Memory B cell (primary cell): ENCODE data around the gene NHERF2.
"Not testable (repeated sequence)": the region's sequence is repeated elsewhere in the genome, so short reads cannot be mapped to it uniquely, and the experiment has no call there.

Source experiments
- ATAC-seq: fragments of 150-1000 bp; cut with Tn5 transposase; 2 replicates; pipeline ENCODE4 v1.10.0; 2021; ENCODE audit warnings: low read depth, mild to moderate bottlenecking, moderate library complexity
- DNase-seq, 2 donors: peaks; one replicate each; pipeline ENCODE4 v3.0.0; 2022; ENCODE audit warnings: low spot score in 2 of 2
- H3K27ac Mint-ChIP-seq: one replicate; pipeline ENCODE4 v1.8.0; 2022; ENCODE audit warnings: mild to moderate bottlenecking, moderate library complexity, mixed read lengths
- H3K27me3 Mint-ChIP-seq: one replicate; pipeline ENCODE4 v1.8.0; 2022; ENCODE audit warnings: mixed read lengths
- H3K36me3 Mint-ChIP-seq: one replicate; pipeline ENCODE4 v1.8.0; 2022; ENCODE audit warnings: mild to moderate bottlenecking, mixed read lengths
- H3K4me1 Mint-ChIP-seq: one replicate; pipeline ENCODE4 v1.8.0; 2022; ENCODE audit warnings: mixed read lengths
- H3K4me3 Mint-ChIP-seq: one replicate; pipeline ENCODE4 v1.8.0; 2022; ENCODE audit warnings: mild to moderate bottlenecking, moderate library complexity, mixed read lengths
- H3K9me3 Mint-ChIP-seq: one replicate; pipeline ENCODE4 v1.8.0; 2022; ENCODE audit warnings: mixed read lengths

NHERF2 gene

GRCh38 chr16:2007081-2007836 lies 19.4 kb upstream of the NHERF2 start:
- H3K27ac Mint-ChIP-seq, result peak overlapping the region; percentile 1
- H3K27me3 Mint-ChIP-seq, result no peaks in the 10 kb centered on the region
- H3K4me1 Mint-ChIP-seq, result peaks cover 36% of the 10 kb centered on the region
- no peaks in the 10 kb centered on the region for H3K9me3 Mint-ChIP-seq
- no peaks in the 10 kb centered on the region for H3K36me3 Mint-ChIP-seq
- peak overlapping the region; percentile 71 for H3K4me3 Mint-ChIP-seq
- no peak for DNase-seq
- ATAC-seq, result no peak

- DNase-seq (no peak), ATAC-seq (no peak)
- Mint-ChIP-seq H3K36me3 (no peaks in the 10 kb centered on the region), H3K4me1 (peaks cover 36% of the 10 kb centered on the region), H3K27me3 (no peaks in the 10 kb centered on the region), H3K27ac (peak overlapping the region; percentile 26), H3K4me3 (peak overlapping the region; percentile 71), H3K9me3 (no peaks in the 10 kb centered on the region)
These were observed 18.6 kb upstream of the NHERF2 start for GRCh38 chr16:2008009-2008526.

DNA sequence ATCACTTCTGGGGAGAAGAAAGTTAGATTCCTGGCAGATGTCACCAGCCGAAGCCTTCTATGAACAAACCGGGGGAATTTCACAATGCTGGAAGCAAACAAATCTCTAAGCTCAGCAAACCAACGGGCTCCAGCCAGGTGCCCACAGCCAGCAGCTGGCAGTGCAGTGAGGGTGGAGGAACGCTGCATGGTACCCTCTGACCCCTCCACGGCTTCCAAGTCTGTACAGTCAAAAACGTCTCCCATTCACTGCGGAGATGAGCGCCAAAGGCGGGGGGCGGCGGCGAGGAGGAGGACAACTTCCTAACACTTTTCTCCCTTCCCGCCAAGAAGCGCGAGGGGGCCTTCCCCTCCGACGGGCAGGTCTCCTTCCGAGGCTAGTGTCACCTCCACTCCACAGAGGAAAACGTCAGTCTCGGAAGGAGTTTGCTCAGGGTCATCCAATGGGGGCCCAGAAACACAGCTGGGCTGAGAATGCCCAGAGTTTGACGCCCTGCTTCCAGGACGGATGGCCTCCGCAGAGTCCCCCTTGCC lies 18.0 kb upstream of the NHERF2 start:
- Mint-ChIP-seq H3K36me3 (no peaks in the 10 kb centered on the region), H3K4me1 (peaks cover 36% of the 10 kb centered on the region), H3K9me3 (no peaks in the 10 kb centered on the region), H3K27ac (peak overlapping the region; percentile 26), H3K4me3 (peak overlapping the region; percentile 71), H3K27me3 (no peaks in the 10 kb centered on the region)
- DNase-seq (no peak), ATAC-seq (no peak)

- no peak for DNase-seq
- Mint-ChIP-seq H3K27me3 (no peaks in the 10 kb centered on the region), H3K27ac (no peak overlapping the region), H3K4me3 (peak overlapping the region; percentile 71), H3K36me3 (no peaks in the 10 kb centered on the region), H3K4me1 (peaks cover 33% of the 10 kb centered on the region), H3K9me3 (no peaks in the 10 kb centered on the region)
- peak; percentile 46 for ATAC-seq
These were observed 17.5 kb upstream of the NHERF2 start for GRCh38 chr16:2009164-2009711.

DNA sequence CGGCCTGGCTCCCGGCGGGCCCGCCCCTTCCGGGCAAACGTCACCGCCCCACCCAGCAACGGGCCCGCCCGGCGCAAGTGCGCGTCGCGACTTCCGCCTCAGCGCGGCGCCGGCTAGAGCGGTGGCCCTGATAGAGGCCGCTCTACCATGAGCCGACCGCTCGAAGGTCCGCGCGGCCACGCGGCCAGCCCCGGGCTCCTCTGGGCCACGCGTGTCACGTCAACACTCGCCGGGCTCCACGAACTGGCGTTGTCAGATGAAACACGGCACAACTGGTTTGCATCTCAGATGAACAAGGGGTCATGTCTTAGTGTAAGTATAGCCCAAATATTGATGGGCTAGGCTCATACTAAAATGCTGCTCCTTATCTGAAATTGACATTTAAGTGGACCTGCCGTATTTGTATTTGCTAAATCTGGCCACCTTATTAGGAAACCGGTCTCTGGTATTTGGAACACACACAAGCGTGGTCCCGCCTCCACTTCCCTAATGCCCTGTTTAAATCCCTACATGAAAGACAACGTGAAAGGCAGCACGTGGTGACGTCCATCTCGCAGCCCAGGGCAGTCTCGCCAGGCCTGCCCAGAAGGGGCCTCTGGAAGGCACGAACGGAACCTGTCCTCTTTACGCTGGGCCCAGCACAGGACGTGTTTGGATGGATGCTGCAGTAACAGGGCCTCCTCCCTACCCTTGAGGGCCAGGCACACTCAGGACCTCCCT lies 16.8 kb upstream of the NHERF2 start, which contains the start of gene ZNF598:
TSS of gene ZNF598 (minus strand) at position 31 of the 720 bp plus-strand sequence.
- Mint-ChIP-seq H3K27me3 (no peaks in the 10 kb centered on the region), H3K9me3 (no peaks in the 10 kb centered on the region), H3K4me3 (peak within 1 kb of the TSS; percentile 91), H3K36me3 (no peaks in the 10 kb centered on the region), H3K27ac (peak within 1 kb of the TSS; percentile 92), H3K4me1 (peaks cover 32% of the 10 kb centered on the region)
- peak; percentile 97 for ATAC-seq
- DNase-seq, result peak; percentile 69 to 77

DNA sequence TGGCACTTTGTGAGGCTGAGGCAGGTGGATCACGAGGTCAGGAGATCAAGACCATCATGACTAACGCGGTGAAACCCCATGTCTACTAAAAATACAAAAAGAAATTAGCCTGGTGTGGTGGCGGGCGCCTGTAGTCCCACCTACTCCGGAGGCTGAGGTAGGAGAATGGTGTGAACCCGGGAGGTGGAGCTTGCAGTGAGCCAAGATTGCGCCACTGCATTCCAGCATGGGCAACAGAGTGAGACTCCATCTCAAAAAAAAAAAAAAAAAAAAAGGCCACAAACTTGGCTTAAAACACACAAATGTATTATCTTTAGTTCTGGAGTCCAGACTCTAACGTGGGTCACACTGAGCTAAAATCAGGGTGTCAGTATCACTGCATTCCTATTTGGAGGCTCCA lies 15.0 kb upstream of the NHERF2 start:
- not testable (repeated sequence) for H3K27ac Mint-ChIP-seq, H3K27me3 Mint-ChIP-seq, H3K9me3 Mint-ChIP-seq, ATAC-seq, H3K4me3 Mint-ChIP-seq, DNase-seq, H3K36me3 Mint-ChIP-seq
- H3K4me1 Mint-ChIP-seq, result peaks cover 20% of the 10 kb centered on the region

GRCh38 chr16:2013527-2013926 lies 13.2 kb upstream of the NHERF2 start:
- ATAC-seq (no peak), DNase-seq (no peak)
- H3K4me3 Mint-ChIP-seq, result no peak overlapping the region
- peaks cover 7% of the 10 kb centered on the region for H3K4me1 Mint-ChIP-seq
- H3K36me3 Mint-ChIP-seq, result no peaks in the 10 kb centered on the region
- H3K27me3 Mint-ChIP-seq, result peaks cover 1% of the 10 kb centered on the region
- no peak overlapping the region for H3K27ac Mint-ChIP-seq
- H3K9me3 Mint-ChIP-seq, result no peaks in the 10 kb centered on the region

DNA sequence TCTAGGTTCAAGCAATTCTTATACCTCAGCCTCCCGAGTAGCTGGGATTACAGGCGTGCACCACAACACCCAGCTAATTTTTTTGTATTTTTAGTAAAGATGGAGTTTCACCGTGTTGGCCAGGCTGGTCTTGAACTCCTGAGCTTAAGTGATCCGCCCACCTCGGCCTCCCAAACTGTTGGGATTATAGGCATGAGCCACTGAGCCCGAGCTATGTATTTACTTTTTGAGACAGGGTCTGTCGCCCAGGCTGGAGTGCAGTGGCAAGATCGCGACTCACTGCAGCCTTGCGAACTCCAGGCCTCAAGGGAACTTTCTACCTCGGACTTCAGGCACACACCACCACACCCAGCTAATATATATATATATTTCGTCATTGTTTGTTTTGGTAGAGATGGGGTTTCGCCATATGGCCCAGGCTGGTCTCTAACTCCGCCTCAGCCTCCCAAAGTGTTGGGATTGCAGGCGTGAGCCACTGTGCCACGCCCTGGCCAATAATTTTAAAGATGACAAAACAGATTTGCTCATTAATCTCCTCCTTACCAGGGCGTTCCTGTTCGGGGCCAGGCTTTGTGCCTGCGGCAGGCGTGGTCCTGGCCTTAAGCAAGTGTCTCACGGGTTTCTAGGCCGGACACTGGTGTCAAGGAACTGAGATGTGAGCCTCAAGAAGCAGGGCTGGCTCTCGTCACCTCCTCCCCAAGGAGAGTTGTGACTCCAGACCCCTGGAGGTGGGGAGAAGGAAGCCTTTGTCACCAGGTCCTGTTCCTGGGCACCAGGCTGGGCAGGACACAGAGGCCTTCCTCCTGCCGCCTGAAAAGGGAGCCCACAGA lies 11.4 kb upstream of the NHERF2 start:
- Mint-ChIP-seq H3K27me3 (peaks cover 4% of the 10 kb centered on the region), H3K4me3 (no peak overlapping the region), H3K9me3 (no peaks in the 10 kb centered on the region), H3K4me1 (no peaks in the 10 kb centered on the region), H3K36me3 (no peaks in the 10 kb centered on the region), H3K27ac (no peak overlapping the region)
- DNase-seq, result no peak
- ATAC-seq, result no peak

DNA sequence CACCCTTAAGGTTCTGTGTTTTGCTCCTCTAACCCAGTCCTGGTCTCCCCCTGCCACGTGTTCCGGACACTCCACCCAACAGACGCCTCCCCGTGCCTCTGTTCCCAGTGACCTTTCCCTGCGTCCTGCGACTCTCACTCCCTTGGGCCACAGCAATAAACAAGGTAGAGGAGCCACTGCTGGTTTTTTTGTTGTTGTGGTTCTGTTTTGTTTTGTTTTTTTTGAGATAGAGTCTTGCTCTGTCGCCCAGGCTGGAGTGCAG lies 10.8 kb upstream of the NHERF2 start:
- Mint-ChIP-seq H3K4me1 (no peaks in the 10 kb centered on the region), H3K27me3 (peaks cover 5% of the 10 kb centered on the region), H3K9me3 (no peaks in the 10 kb centered on the region), H3K4me3 (no peak overlapping the region), H3K27ac (no peak overlapping the region), H3K36me3 (no peaks in the 10 kb centered on the region)
- DNase-seq, result no peak
- ATAC-seq, result no peak

- H3K27ac Mint-ChIP-seq, result no peak overlapping the region
- no peak for ATAC-seq
- no peak overlapping the region for H3K4me3 Mint-ChIP-seq
- no peaks in the 10 kb centered on the region for H3K4me1 Mint-ChIP-seq
- H3K9me3 Mint-ChIP-seq, result no peaks in the 10 kb centered on the region
- H3K36me3 Mint-ChIP-seq, result no peaks in the 10 kb centered on the region
- no peak for DNase-seq
- peaks cover 7% of the 10 kb centered on the region for H3K27me3 Mint-ChIP-seq
These were observed 10.2 kb upstream of the NHERF2 start for GRCh38 chr16:2016407-2016922.

- no peaks in the 10 kb centered on the region for H3K36me3 Mint-ChIP-seq
- DNase-seq (no peak), ATAC-seq (peak; percentile 21)
- no peak within 1 kb of the TSS for H3K27ac Mint-ChIP-seq
- peaks cover 11% of the 10 kb centered on the region for H3K4me1 Mint-ChIP-seq
- no peaks in the 10 kb centered on the region for H3K9me3 Mint-ChIP-seq
- peaks cover 15% of the 10 kb centered on the region for H3K27me3 Mint-ChIP-seq
- peak within 1 kb of the TSS; percentile 41 for H3K4me3 Mint-ChIP-seq
These were observed 7.2 kb upstream of the NHERF2 start, which contains the start of gene NPW for GRCh38 chr16:2019518-2019920. Gene NPW (plus strand): TSS chr16:2019785.

DNA sequence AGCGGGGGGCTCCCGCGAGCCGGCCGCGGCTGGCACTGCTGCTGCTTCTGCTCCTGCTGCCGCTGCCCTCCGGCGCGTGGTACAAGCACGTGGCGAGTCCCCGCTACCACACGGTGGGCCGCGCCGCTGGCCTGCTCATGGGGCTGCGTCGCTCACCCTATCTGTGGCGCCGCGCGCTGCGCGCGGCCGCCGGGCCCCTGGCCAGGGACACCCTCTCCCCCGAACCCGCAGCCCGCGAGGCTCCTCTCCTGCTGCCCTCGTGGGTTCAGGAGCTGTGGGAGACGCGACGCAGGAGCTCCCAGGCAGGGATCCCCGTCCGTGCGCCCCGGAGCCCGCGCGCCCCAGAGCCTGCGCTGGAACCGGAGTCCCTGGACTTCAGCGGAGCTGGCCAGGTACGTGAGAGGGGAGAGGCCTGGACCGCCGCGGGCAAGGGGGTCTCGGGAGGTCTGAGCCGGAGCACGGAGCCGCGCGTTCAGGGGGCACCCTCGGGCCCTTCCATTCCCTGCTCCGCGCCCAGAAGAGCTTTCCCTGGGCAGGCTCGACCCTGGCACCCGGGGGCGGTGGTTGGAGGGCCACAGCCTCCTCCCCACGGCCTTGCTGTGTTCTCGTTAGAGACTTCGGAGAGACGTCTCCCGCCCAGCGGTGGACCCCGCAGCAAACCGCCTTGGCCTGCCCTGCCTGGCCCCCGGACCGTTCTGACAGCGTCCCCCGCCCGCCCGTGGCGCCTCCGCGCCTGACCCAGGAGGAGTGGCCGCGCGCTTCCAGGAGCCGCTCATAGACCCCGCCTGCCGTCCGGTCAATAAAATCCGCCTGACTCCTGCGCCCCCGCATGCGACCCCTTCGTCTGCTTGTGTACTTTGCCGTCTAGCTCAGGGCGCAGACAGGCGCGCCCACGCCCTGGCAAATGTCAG lies 6.5 kb upstream of the NHERF2 start:
- Mint-ChIP-seq H3K36me3 (no peaks in the 10 kb centered on the region), H3K27me3 (peaks cover 17% of the 10 kb centered on the region), H3K27ac (no peak overlapping the region), H3K4me3 (peak overlapping the region; percentile 41), H3K4me1 (peaks cover 13% of the 10 kb centered on the region), H3K9me3 (no peaks in the 10 kb centered on the region)
- ATAC-seq (no peak), DNase-seq (no peak)

- DNase-seq (no peak), ATAC-seq (peak; percentile 18)
- Mint-ChIP-seq H3K36me3 (no peaks in the 10 kb centered on the region), H3K4me1 (peaks cover 17% of the 10 kb centered on the region), H3K4me3 (peak overlapping the region; percentile 79), H3K27ac (peak overlapping the region; percentile 15), H3K9me3 (no peaks in the 10 kb centered on the region), H3K27me3 (peaks cover 24% of the 10 kb centered on the region)
These were observed 4.0 kb upstream of the NHERF2 start for GRCh38 chr16:2022723-2023091.
